ENCODE results near the gene FIGLA. TPM values are rescaled to one million over a fixed set of nuclear protein-coding genes. Genes with fewer than 3 reads are reported as not detected.
A peak's percentile ranks its signal among the peaks of the same experiment; 100 is the strongest.

Gene FIGLA
- total RNA-seq, 1 experiment from 2014 or later: not detected

DNA sequence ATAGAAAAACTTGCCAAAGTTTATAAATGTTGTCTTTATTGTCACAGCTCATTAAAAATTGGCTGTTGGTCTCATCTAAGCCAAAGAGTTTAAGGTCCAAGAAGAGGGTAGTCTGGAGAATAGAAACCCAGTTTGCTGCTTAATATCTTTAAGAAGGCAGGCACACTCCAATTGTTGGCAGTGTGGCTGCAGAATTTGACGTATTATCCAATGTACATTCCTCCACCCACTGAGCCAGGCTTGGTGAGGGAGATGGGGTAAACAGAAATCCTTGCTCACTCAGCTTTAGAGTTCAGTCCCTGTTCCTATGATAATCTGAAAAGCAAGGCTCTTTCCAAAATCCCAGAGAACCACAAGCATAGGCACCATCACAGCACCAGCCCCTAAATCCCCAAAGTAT, 11.8 kb downstream of the FIGLA start:
- Histone ChIP-seq H3K36me3 (ENCODE audit: control insufficient read depth in 1 of 2, insufficient read depth in 2 of 2, low read length in 2 of 2) (no peaks in the 10 kb centered on the region), H3K27me3 (ENCODE audit: insufficient read depth, low read length) (no peaks in the 10 kb centered on the region), H2AFZ (ENCODE audit: low read depth, low read length, poor library complexity, severe bottlenecking) (no peak overlapping the region), H3K9me2 (ENCODE audit: insufficient read depth) (no peaks in the 10 kb centered on the region), H3K9ac (ENCODE audit: low read length) (no peak overlapping the region), H3K79me2 (ENCODE audit: insufficient read depth, low read length) (no peaks in the 10 kb centered on the region), H3K4me2 (ENCODE audit: low read length) (no peak overlapping the region), H3K27ac (ENCODE audit: low read depth, low read length) (no peak overlapping the region), H4K20me1 (ENCODE audit: insufficient read depth) (no peaks in the 10 kb centered on the region), H3K9me3 (ENCODE audit: control insufficient read depth in 1 of 2, insufficient read depth in 1 of 2, low read depth in 1 of 2, low read length in 2 of 2) (no peaks in the 10 kb centered on the region), H3K4me1 (ENCODE audit: control insufficient read depth in 1 of 2, insufficient read depth in 2 of 2, low read length in 2 of 2) (peaks cover 0 to 21% of the 10 kb centered on the region in 2 experiments; a peak in 3 of 4 replicates), H3K4me3 (replicated peaks in 1 of 2; ENCODE audit: low read depth in 1 of 2, low read length in 2 of 2) (no peak overlapping the region)
- BruUV-seq (replicated peaks): no TSS peak
- ChIA-PET POLR2A (no interaction called here), CTCF (interaction anchor here (1.0 to 1.5 kb wide), 2 partner anchors 9 to 10 kb away, joined by 4 read pairs; no protein-coding TSS in a partner anchor), RAD21 (ENCODE audit: low non-redundant PET in 1 of 2, low total read pairs in 2 of 2, uncharacterized antibody in 2 of 2, unreplicated experiment in 2 of 2) (no interaction called here)
- no peak for DNase-seq (ENCODE audit: low read depth, low spot score)
- no peak for TF ChIP-seq EZH2 (IDR thresholded peaks at IDR 0.05)
- no peak for ATAC-seq
- intact Hi-C loops (cut with micrococcal nuclease): no loop called here

DNA sequence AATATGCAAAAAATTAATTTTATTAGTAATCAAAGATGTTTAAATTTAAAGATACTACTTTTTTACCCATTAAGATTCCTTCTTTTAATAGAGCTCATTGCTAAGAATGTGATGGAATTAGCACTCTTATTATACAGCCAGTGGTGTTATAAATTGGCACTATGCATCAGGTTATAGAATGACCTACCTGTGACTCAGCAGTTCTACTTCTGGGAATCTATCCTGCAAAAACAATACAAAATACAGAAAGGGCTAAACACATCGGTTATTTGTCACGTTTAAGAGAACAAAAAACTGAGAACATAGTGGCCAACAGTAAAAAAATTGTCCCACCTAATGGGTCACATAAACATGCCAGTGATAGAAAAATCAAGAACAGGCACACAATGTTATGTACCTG, 13.0 kb downstream of the FIGLA start:
- 0 out of 2 replicates have a peak, but pooled peaks have one; percentile 16 for TF ChIP-seq FOSL1 (IDR thresholded peaks at IDR 0.05; ENCODE audit: low read depth)
- TF ChIP-seq SP1 (IDR thresholded peaks at IDR 0.05; ENCODE audit: low read depth): no peak
- DNase-seq (ENCODE audit: low read depth, low spot score) (no peak), ATAC-seq (no peak)
- no peaks in the 10 kb centered on the region for H3K79me2 ChIP-seq (ENCODE audit: insufficient read depth, low read length)
- peak overlapping the region; percentile 91 for H2AFZ ChIP-seq (ENCODE audit: low read depth, low read length, poor library complexity, severe bottlenecking)
- BruUV-seq (replicated peaks): no TSS peak
- H3K9me2 ChIP-seq (ENCODE audit: insufficient read depth): no peaks in the 10 kb centered on the region
- RAD21 ChIA-PET (ENCODE audit: low non-redundant PET in 1 of 2, low total read pairs in 2 of 2, uncharacterized antibody in 2 of 2, unreplicated experiment in 2 of 2): no interaction called here
- peak overlapping the region; percentile 24 for H3K4me2 ChIP-seq (ENCODE audit: low read length)
- no peaks in the 10 kb centered on the region for H4K20me1 ChIP-seq (ENCODE audit: insufficient read depth)
- peaks cover 0 to 21% of the 10 kb centered on the region in 2 experiments; a peak in 3 of 4 replicates for H3K4me1 ChIP-seq (ENCODE audit: control insufficient read depth in 1 of 2, insufficient read depth in 2 of 2, low read length in 2 of 2)
- H3K27ac ChIP-seq (ENCODE audit: low read depth, low read length): no peak overlapping the region
- no peaks in the 10 kb centered on the region for H3K27me3 ChIP-seq (ENCODE audit: insufficient read depth, low read length)
- H3K4me3 ChIP-seq (replicated peaks in 1 of 2; ENCODE audit: low read depth in 1 of 2, low read length in 2 of 2): no peak overlapping the region
- no peaks in the 10 kb centered on the region for H3K9me3 ChIP-seq (ENCODE audit: control insufficient read depth in 1 of 2, insufficient read depth in 1 of 2, low read depth in 1 of 2, low read length in 2 of 2)
- H3K36me3 ChIP-seq (ENCODE audit: control insufficient read depth in 1 of 2, insufficient read depth in 2 of 2, low read length in 2 of 2): no peaks in the 10 kb centered on the region
- intact Hi-C loops (cut with micrococcal nuclease): no loop called here
- POLR2A ChIA-PET: no interaction called here
- CTCF ChIA-PET: no interaction called here
- no peak overlapping the region for H3K9ac ChIP-seq (ENCODE audit: low read length)

DNA sequence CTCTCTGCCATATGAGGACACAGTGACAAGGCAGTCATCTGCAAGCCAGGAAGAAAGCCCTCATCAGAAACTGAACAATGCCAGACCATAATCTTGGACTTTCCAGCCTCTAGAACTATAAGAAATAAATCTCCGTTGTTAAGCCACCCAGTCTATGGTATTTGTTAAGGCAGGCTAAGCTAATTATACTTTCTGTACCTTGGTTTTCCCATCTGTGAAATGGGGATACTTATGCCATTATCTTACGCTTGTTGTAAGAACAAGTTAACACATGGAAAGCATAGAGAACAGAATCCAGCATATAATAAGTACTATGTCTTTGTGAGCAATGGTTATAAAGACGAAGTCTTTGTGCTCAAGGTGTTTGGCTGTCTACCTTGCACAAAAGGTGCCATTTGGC, 14.2 kb downstream of the FIGLA start:
- Histone ChIP-seq H3K4me2 (ENCODE audit: low read length) (no peak overlapping the region), H3K4me3 (replicated peaks in 1 of 2; ENCODE audit: low read depth in 1 of 2, low read length in 2 of 2) (no peak overlapping the region), H3K79me2 (ENCODE audit: insufficient read depth, low read length) (no peaks in the 10 kb centered on the region), H3K9me3 (ENCODE audit: control insufficient read depth in 1 of 2, insufficient read depth in 1 of 2, low read depth in 1 of 2, low read length in 2 of 2) (no peaks in the 10 kb centered on the region), H2AFZ (ENCODE audit: low read depth, low read length, poor library complexity, severe bottlenecking) (no peak overlapping the region), H3K4me1 (ENCODE audit: control insufficient read depth in 1 of 2, insufficient read depth in 2 of 2, low read length in 2 of 2) (peaks cover 0 to 21% of the 10 kb centered on the region in 2 experiments; a peak in 3 of 4 replicates), H3K9me2 (ENCODE audit: insufficient read depth) (no peaks in the 10 kb centered on the region), H3K27ac (ENCODE audit: low read depth, low read length) (no peak overlapping the region), H3K9ac (ENCODE audit: low read length) (no peak overlapping the region), H3K27me3 (ENCODE audit: insufficient read depth, low read length) (no peaks in the 10 kb centered on the region), H3K36me3 (ENCODE audit: control insufficient read depth in 1 of 2, insufficient read depth in 2 of 2, low read length in 2 of 2) (no peaks in the 10 kb centered on the region), H4K20me1 (ENCODE audit: insufficient read depth) (no peaks in the 10 kb centered on the region)
- DNase-seq (ENCODE audit: low read depth, low spot score): no peak
- no TSS peak for BruUV-seq (replicated peaks)
- intact Hi-C loops (cut with micrococcal nuclease): no loop called here
- ChIA-PET POLR2A (no interaction called here), CTCF (no interaction called here), RAD21 (ENCODE audit: low non-redundant PET in 1 of 2, low total read pairs in 2 of 2, uncharacterized antibody in 2 of 2, unreplicated experiment in 2 of 2) (no interaction called here)
- ATAC-seq: no peak
- TF ChIP-seq POLR2AphosphoS5 (IDR thresholded peaks at IDR 0.05; ENCODE audit: low read depth, low read length): no peak
- no peak for TF ChIP-seq CBX3 (IDR thresholded peaks at IDR 0.05; ENCODE audit: low read depth)
- no peak for TF ChIP-seq ZFX (IDR thresholded peaks at IDR 0.05)
- TF ChIP-seq ELF1 (IDR thresholded peaks at IDR 0.05; ENCODE audit: borderline replicate concordance, low read depth): no peak
- TF ChIP-seq CTCF (IDR thresholded peaks at IDR 0.05 in 2 of 3, conservative IDR thresholded peaks at IDR 0.05 in 1 of 3; ENCODE audit: borderline replicate concordance in 1 of 3, insufficient read depth in 1 of 3, low read depth in 2 of 3, low read length in 2 of 3): no peak
- no peak for TF ChIP-seq SRF (IDR thresholded peaks at IDR 0.05; ENCODE audit: low read depth)
- TF ChIP-seq ZBTB33 (IDR thresholded peaks at IDR 0.05; ENCODE audit: extremely low read depth, insufficient replicate concordance, low read length): no peak
